MG63 (cell line): ENCODE measurements around the gene SLC1A4. TPM values are rescaled to one million over a fixed set of nuclear protein-coding genes. Genes with fewer than 3 reads are reported as not detected.
"Not testable (repeated sequence)": the region's sequence is repeated elsewhere in the genome, so short reads cannot be mapped to it uniquely, and the experiment has no call there.

Experiments used
- DNase-seq: peaks from one replicate; pipeline ENCODE4 v3.0.0-alpha.2; 2020
- H3K27me3 ChIP-seq: fragments of 250-450 bp; sonication (Bioruptor Pico); 2 replicates; pipeline ENCODE4 v1.5.1; 2020; ENCODE audit warnings: mild to moderate bottlenecking, moderate library complexity
- H3K36me3 ChIP-seq: fragments of 250-450 bp; sonication (Bioruptor Pico); 2 replicates; pipeline ENCODE4 v1.5.1; 2020; ENCODE audit warnings: mild to moderate bottlenecking, moderate library complexity
- H3K4me3 ChIP-seq: fragments of 250-450 bp; sonication (Bioruptor Pico); 2 replicates; pipeline ENCODE4 v1.5.1; 2020; ENCODE audit warnings: mild to moderate bottlenecking, moderate library complexity
- H3K9me3 ChIP-seq: fragments of 250-450 bp; sonication (Bioruptor Pico); 2 replicates; pipeline ENCODE4 v1.5.1; 2020; ENCODE audit warnings: mild to moderate bottlenecking, moderate library complexity
- total RNA-seq: library from RNA; depleted of rRNA; stranded (reverse); fragments of >200 nt; shearing (Covaris generic); gene quantifications from 2 replicates; pipeline ENCODE4 v1.2.3, GENCODE V29; 2014; ENCODE audit warnings: low replicate concordance

Gene SLC1A4
- total RNA-seq, 1 experiment from 2014 or later = 21.1 TPM

DNA sequence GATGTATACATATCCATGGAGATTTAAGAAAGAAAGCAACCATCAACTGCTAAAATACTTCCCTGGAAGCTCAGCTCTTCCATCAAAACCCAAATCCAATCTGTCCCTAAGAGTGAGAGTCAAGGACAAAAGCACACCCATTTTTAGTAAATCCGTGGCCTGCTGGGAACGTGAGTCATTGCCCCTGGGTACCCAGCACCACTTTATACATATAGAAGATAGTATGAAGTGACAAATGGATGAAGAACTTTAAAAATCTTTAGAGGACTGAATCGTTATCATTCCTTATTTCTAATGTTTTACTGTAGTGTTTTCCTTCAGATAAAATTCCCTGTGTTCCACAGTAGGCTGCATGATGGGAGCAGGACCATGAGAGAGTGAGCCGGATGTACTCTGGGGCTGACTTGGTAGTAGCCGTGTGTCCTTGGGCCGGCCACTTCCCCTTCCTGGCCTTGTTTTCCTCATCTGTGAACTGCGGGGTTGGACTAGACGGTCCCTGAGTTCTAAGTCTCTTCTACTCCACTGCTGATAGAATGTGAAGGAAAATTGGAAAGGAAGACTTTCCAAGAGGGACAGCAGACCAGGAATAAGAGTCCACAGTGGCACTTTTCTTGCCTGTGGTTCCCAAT, 38.5 kb downstream of the SLC1A4 start:
- H3K4me3 ChIP-seq = no peak overlapping the region
- DNase-seq = no peak

DNA sequence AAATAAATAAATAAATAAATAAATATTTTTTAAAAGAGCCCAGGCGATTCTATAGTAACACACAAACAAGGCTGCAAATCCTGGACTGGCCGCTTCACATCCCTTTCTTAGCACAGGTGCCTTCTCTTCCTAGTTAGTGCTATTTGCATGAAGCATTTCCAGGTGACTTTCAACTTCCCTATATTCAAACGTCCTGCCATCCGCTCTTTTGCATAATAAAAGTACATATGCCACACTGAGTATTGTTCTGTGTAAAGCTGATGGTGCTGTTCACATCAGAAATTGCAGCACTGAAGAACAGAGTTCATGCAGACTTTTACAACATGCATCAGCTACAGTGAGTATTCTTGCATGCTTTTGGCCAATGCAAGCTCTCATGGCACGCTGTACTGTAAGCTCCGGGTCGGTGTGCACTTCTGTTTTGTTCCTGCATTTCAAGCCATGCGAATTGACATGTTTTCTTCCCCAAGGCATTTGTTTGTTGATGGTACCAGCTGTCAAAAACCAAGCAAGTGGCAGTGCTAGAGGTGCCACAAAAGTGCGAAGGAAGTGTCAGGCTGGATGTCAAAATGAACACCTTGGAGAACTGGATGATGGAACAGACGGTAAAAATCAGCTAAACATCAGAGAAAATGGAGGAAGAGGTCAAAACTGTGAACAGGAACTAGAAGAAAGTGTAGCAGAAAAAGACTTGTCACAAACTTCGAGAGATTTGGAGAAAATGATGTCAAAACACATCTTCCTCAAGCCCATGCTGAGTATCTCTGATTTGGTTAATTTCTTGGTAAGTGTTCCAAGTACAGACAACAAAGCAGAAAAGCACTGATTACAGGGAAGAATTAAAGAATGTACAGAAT, 41.5 kb downstream of the SLC1A4 start:
- DNase-seq = no peak
- Histone ChIP-seq H3K4me3 (no peak overlapping the region), H3K9me3 (no peaks in the 10 kb centered on the region), H3K27me3 (no peaks in the 10 kb centered on the region), H3K36me3 (no peaks in the 10 kb centered on the region)

More for the DNA sequence above, 38.5 kb downstream of the SLC1A4 start:
- Histone ChIP-seq H3K27me3 (no peaks in the 10 kb centered on the region), H3K9me3 (no peaks in the 10 kb centered on the region), H3K36me3 (peaks cover 8% of the 10 kb centered on the region; the same call in 1 of the 2 replicates)

DNA sequence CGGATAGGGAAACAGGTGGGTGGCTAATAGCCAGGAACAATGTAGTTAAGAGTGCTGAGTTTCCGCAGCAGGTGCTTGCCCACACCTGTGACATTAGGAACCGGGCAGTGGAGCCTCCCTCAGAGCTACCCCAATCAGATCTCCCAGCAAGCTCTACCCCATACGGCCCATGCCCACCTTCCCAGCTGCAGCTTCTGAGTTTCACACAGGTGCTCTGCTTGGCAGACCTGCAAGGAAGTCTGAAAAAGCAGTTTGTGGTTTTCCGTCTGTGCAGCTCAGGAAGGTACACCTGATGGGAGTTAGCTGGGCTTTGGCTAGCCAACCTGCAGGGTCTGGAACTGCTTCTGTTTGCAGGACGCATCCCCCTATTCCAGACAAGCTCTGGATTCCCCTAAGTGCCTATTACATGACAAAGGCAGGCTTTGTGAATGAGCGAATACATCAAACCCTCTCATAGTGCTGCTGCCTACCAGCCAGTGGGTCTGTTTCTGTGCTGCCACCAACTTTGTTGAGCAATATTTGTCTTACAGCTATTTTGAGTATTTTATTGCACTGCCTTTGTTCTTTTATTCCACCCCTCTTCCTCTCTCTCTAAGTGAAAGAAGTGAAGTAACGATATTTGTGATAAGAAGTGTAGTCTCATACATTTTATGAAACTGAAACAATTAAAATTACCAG, 42.3 kb downstream of the SLC1A4 start:
- no peak overlapping the region for H3K4me3 ChIP-seq
- H3K9me3 ChIP-seq = no peaks in the 10 kb centered on the region

DNA sequence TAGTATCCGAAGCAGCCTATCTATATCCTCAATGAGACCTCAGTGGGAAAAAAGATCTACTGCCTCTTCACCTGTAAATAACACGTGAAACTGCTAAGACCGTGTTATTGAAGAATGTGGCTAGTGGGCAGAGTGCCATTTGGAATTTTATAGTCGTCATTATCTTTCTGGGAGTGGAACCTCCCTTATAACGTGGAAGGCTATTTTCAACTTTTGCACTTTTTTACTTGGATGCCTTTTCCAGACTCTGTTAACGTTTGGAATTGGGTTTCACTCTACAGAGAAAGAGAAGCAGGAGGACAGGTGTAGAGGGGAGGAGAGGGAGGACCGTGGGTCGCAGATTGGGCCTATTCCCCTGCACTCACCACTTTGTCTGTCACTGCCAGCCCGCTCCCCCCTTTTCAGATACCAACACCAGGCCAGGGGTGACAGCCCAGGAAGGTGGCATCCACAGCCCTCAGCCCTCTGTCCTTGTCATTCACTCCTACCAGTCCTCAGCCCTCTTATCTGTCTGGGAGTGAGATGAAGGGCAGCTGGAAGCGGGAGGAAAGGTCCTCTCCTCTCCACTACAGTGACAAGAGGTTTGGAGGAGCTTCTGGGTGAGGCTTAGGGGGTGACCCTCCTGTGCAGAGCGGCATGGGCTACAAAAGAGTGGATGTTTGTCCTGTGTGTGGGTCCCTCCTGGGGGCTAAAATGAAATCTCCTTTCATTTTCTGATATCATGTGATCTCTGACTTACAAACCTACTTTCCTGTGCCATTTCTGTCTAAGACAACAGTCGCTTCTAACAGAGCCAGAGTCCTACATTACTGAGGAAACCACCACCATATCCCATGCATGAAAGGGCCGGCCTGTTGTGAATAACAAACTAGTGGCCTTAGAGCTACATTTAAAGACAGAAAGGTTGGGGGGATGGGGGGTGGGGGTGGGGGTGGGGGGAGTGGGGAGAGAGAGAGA, 43.1 kb downstream of the SLC1A4 start:
- Histone ChIP-seq H3K27me3 (no peaks in the 10 kb centered on the region), H3K9me3 (no peaks in the 10 kb centered on the region), H3K4me3 (no peak overlapping the region), H3K36me3 (no peaks in the 10 kb centered on the region)
- DNase-seq = no peak

More for the DNA sequence above, 42.3 kb downstream of the SLC1A4 start:
- DNase-seq = no peak
- H3K27me3 ChIP-seq = no peaks in the 10 kb centered on the region
- H3K36me3 ChIP-seq = no peaks in the 10 kb centered on the region

GRCh38 chr2:65033178-65033577, 44.0 kb downstream of the SLC1A4 start:
- no peaks in the 10 kb centered on the region for H3K27me3 ChIP-seq
- no peaks in the 10 kb centered on the region for H3K9me3 ChIP-seq
- no peak overlapping the region for H3K4me3 ChIP-seq
- no peak for DNase-seq
- no peaks in the 10 kb centered on the region for H3K36me3 ChIP-seq

GRCh38 chr2:65033667-65034066, 44.5 kb downstream of the SLC1A4 start:
- not testable (repeated sequence) for H3K27me3 ChIP-seq, H3K4me3 ChIP-seq, DNase-seq, H3K9me3 ChIP-seq, H3K36me3 ChIP-seq

DNA sequence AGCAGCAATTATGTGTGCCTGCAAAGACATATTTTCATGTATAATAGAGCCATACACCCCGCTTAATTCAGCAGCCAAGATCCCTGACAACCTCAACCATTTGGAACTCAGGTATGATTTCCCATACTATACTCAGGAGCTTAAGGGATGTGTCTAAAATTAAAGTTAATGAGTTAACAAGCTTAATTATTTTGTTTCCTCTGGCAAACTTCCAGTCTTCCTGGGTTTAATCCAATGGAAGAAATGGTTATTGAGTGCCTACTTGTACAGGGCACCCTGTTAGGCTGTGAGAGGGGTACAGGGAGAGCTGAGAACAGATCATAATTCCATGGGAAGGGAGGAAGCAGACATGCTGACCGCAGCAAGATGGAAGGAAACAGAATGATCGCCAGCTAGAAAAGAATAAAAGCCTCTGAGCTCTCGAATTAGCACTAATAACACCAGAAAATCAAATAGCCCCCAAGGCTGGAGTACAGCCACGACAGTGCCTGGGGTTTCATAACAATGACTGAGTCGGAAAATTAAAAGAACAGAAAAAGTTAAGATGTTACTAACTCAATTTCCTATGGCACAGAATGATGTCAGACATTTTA, 46.2 kb downstream of the SLC1A4 start:
- Histone ChIP-seq H3K27me3 (no peaks in the 10 kb centered on the region), H3K9me3 (no peaks in the 10 kb centered on the region), H3K4me3 (no peak overlapping the region), H3K36me3 (no peaks in the 10 kb centered on the region)
- DNase-seq = no peak

DNA sequence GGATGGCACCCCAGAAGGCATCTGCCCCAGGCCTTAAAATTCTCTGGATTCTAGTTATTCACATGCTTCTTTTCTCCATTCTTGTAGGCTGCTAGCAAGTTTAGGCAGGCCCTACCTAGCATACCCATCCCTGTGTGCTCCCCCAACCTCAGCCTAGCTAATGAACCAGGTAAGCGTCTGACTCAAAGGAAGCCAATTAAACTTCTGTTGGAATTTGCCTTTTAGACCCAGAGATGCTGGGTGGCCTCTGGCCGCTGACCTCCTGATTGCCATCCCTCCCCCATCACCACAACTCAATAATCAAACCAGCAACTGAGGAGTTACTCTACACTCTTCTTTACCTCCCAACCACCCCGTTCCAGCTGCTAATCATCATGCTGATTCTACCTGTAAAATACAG, 48.0 kb downstream of the SLC1A4 start:
- H3K9me3 ChIP-seq = no peaks in the 10 kb centered on the region
- no peaks in the 10 kb centered on the region for H3K27me3 ChIP-seq
- DNase-seq = no peak
- H3K4me3 ChIP-seq = no peak overlapping the region
- H3K36me3 ChIP-seq = no peaks in the 10 kb centered on the region

GRCh38 chr2:65039640-65040039, 50.4 kb downstream of the SLC1A4 start:
- no peaks in the 10 kb centered on the region for H3K27me3 ChIP-seq
- no peak overlapping the region for H3K4me3 ChIP-seq
- DNase-seq = no peak
- 0 out of 2 replicates have a peak, but pooled peaks cover 2% of the 10 kb centered on the region for H3K9me3 ChIP-seq
- no peaks in the 10 kb centered on the region for H3K36me3 ChIP-seq

DNA sequence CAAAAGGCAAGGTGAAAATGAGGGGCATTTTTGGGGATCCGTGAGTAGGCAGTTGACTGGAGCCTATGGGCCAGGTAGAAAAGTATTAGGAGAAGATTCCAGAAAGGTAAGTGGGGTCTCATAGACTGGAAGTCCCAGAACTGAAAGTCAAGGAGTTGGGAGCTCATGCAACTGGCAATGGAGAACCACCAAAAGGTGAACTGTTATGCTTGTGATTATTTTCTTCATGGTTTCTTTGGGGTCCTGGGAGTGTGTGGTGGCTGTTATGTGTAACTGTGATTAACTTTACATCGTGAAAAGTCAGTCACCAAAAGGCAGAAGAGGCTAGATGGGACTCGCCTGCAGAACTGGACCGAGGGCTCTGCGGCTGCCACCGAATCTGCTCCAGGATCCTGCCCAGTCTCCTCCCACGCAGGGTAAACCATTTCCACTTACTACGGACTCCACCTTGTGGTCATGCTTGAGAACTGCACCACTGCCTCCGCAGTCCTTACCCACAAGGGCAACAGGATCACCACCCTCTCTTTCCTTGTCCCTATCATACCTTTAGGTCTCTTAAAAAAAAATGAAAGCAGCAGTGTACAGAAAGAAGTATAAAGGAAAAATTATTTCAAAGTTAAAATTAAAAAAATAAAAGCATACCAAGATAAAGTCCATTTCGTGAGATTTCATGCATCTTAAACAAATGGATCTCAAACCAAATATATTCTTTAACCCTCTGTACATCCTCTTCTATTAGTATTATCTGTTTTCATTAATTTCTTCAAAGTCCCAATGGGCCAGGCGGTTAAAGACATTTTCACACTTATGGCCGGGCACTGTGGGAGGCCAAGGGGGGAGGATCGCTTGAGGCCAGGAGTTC, 51.4 kb downstream of the SLC1A4 start:
- no peaks in the 10 kb centered on the region for H3K27me3 ChIP-seq
- peak; percentile 71 for DNase-seq
- no peak overlapping the region for H3K4me3 ChIP-seq
- 0 out of 2 replicates have a peak, but pooled peaks cover 2% of the 10 kb centered on the region for H3K9me3 ChIP-seq
- H3K36me3 ChIP-seq = no peaks in the 10 kb centered on the region

DNA sequence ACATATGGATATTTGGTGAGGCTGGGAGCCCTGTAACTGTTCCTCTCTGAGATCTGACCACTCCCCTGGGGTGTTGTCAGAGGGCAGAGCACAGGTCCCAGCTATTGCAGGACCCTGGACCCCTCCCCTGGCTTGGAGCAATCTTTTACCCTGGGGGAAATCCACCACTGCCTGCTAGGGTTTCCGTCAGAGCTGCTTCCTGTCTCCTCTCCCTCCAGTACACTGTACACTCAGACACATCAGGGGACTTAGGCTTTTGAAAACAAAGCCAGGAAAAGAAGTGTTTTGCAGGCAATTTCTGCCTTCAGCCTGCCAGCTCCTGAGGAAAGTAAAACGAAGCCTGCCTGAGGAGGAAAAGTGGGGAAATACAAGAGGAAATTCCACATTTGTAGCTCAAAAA, 53.8 kb downstream of the SLC1A4 start:
- H3K36me3 ChIP-seq = no peaks in the 10 kb centered on the region

DNA sequence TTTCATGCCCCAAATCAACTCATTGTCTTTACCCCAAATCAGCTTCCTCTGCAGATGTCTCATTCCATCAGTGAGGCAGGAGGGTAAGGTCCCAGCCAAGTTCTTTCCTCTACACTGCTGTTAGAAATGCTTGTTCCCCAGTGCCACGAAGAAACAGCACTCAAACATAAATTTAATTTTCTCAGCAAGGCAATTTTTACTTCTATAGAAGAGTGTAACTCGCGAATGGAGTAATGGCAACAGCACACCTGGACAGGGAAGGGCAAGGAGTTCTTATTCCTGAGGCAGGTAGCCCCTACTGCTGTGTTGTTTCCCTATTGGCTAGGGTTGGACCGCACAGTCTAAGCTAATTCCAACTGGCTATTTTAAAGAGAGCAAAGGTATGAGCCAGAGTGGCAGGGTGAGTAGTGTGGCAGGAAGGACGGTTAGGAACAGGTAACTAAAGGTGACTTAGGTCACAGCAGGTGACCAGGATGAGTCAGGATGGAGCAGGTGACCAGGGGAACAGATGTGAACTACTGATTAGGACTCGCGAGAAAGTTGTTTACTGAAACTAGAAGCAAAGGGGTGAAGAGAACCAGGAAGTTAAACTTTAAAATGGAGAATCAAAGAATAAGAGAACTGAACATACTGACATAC, 55.0 kb downstream of the SLC1A4 start:
- Histone ChIP-seq H3K9me3 (peaks cover 10% of the 10 kb centered on the region), H3K36me3 (no peaks in the 10 kb centered on the region), H3K27me3 (no peaks in the 10 kb centered on the region), H3K4me3 (no peak overlapping the region)
- DNase-seq = no peak

More for the DNA sequence above, 53.8 kb downstream of the SLC1A4 start:
- no peaks in the 10 kb centered on the region for H3K27me3 ChIP-seq
- no peak overlapping the region for H3K4me3 ChIP-seq
- DNase-seq = no peak
- peaks cover 3% of the 10 kb centered on the region; the same call in 1 of the 2 replicates for H3K9me3 ChIP-seq

- H3K9me3 ChIP-seq = peaks cover 10% of the 10 kb centered on the region
- DNase-seq = peak; percentile 33
- no peak overlapping the region for H3K4me3 ChIP-seq
- no peaks in the 10 kb centered on the region for H3K27me3 ChIP-seq
- H3K36me3 ChIP-seq = no peaks in the 10 kb centered on the region
These were observed 56.5 kb downstream of the SLC1A4 start for GRCh38 chr2:65045651-65046050.

- no peaks in the 10 kb centered on the region for H3K27me3 ChIP-seq
- no peak for DNase-seq
- H3K9me3 ChIP-seq = peaks cover 10% of the 10 kb centered on the region
- no peaks in the 10 kb centered on the region for H3K36me3 ChIP-seq
- H3K4me3 ChIP-seq = no peak overlapping the region
These were observed 57.6 kb downstream of the SLC1A4 start for GRCh38 chr2:65046633-65047407.
